ENCODE measurements around the gene SLC35G1.
A peak's percentile ranks its signal among the peaks of the same experiment; 100 is the strongest.

Gene SLC35G1, protein sequence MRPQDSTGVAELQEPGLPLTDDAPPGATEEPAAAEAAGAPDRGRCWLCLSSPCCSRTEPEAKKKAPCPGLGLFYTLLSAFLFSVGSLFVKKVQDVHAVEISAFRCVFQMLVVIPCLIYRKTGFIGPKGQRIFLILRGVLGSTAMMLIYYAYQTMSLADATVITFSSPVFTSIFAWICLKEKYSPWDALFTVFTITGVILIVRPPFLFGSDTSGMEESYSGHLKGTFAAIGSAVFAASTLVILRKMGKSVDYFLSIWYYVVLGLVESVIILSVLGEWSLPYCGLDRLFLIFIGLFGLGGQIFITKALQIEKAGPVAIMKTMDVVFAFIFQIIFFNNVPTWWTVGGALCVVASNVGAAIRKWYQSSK

DNA sequence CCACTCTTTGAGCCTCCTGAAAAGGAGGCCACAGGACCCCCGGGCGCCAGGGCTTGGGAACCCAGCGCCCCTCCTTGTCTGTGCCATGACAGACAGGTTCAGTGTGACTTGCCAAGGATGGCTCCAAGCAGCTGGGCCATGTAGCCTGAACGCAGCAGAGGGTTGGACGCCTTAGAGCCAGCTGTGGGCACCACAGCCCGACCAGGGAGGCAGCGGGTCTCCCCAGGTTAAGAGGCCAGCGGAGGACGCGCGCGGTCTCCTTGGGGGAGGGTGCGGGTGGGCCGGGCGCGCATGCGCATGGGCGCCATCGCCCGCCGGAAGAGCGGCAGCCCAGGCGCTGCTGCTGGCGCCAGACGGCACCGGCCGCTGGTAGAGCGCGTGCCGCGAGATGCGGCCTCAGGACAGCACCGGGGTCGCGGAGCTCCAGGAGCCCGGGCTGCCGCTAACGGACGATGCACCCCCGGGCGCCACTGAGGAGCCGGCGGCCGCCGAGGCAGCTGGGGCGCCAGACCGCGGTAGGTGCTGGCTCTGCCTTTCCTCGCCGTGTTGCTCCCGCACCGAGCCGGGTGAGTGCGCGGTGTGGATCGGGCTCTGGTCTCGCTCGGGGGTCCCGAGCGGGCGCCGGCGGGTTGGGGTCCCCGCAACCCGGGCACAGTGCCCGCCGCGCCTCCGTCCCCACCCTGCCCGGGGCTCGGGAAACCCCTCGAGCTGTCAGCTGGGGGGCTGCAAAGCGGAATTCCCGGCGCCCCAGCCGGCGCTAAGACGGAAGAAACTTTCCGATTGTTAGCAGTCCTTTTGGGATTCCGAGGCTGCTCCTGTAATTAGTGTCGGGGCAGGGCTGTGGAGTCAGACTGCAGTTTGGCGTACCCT is at the start of gene SLC35G1:
Gene SLC35G1, plus strand, starts transcription at position 333 of the 870 bp plus-strand sequence. Its CDS starts 56 bp downstream, at position 389.
- DNase-seq (ENCODE audit: low spot score) = peak; percentile 84

DNA sequence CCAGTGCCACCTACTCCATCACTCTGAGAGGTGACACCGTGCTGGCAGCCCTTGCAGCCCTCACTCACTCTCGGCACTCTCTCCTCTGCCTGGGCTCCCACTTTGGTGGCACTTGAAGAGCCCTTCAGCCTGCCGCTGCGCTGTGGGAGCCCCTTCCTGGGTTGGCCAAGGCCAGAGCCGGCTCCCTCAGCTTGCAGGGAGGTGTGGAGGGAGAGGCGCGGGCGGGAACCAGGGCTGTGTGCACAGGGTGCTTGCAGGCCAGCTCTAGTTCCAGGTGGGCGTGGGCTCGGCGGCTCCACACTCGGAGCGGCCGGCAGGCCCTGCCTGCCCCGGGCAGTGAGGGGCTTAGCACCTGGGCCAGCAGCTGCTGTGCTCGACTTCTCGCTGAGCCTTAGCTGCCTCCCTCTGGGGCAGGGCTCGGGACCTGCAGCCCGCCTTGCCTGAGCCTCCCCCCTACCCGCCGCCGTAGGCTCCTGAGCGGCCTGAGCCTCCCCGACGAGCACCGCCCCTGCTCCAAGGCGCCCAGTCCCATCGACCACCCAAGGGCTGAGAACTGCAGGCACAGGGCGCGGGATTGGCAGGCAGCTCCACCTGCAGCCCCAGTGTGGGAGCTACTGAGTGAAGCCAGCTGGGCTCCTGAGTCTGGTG is 48.7 kb upstream of the SLC35G1 start:
- no peak for DNase-seq (ENCODE audit: low spot score)

DNA sequence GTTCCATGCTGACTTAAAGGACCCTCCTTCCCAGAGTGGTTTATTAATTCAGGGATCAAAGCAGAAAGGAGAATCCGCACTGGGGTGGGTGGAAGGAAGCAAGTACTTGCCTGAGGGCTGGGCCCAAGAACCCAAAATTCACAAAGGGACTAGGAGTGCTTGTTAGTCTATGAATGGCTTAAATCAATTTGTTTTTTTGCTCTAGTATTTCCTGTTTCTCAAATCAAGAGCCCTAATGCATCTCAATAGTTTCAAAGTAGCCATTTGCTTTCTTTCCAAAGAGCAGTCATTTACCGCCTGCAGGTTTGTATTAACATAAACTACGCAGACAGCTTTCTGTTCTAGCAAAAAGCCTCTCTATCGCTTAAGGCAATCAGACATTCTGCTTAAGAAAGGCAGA is 44.2 kb upstream of the SLC35G1 start:
- no peak for DNase-seq (ENCODE audit: low spot score)

DNA sequence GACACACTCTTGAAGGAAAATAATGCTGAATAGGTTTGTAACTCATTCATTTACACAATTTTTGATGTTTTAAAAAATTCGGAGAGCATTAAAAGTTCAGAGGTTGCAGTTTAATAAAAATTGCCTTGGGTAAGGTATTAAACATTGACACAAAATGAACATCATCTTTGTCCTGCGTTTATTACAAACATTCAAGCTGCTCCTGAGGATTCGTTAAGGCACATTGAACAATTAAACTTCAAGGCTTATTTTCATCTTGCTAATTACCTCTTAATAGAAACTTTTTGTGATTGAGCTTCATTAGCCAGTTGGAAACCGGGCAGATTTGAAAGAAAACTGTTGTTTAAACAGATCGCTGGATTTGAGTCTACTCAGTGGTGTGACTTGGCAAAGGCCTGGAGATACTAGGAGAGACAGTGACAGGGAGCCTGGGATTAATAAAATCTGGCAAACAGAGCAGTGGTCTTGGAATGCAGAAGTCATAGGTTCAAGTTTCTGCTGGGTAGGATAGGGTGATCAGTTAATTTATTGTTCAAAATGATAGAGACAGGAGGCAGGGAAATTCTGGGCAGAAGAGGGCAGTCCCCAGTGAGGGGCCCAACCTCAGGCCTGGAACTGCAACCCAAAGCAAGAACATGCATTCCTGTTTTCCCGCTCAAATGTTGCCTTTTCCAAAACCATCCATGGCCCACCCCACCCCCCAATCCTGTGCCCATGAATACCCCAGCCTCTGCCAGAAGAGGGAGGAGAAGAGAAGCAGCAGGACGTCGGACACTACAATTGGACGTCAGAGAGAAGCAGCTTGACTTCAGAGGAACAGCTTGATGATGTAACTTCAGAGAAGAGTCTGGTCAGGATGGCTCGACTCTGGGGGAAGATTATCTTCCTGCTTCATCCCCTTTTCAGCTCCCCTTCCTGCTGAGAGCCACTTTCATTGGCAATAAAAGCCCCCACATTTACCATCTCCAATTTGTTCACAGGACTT is 43.5 kb upstream of the SLC35G1 start:
- no peak for DNase-seq (ENCODE audit: low spot score)

DNA sequence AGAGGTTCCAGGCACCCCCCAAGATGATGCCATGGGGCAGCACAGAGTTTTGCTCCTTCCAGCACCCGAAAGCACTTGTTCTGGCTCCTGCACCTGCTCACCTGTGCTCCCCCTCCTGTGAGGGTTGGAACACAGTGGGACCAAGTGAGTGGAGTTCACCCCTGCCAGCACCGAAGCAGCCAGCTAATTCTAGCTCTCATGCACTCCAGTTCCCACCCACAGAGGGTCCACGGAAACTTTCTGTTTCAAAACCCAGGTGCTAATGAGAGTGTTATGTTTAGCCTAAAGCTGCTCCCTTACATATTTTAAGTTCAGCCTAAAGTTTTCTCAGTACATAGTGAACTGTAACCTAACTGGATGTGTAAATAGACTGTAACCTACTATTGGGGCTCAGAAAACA is 42.6 kb upstream of the SLC35G1 start:
- DNase-seq (ENCODE audit: low spot score) = no peak

DNA sequence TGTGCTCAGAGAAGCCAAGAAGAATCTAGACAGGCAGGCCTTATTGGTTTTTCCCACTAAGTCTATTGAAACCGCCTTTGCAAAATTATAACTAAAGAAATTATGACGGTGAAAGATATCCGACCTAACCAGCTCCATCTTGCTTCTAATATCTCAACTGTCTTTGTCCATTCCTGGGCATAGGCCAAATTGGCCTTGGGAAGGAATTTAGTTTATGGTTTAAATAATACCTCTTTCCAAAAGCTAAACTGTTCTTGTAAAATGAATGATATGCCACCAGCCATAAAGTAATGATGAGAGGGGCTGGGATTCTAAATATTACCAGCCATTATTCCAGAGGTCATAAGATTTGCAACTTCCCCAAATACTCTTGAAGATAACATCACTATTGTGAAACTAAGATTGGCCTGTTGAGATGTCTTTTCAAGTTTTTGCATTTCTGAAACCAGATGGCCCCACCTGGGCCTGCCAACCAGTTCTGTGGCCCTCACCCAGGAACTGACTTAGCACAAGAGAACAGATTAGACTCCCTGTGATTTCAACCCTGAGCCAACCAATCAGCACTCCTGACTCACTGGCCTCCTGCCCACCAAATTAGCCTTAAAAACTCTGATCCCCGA is 41.2 kb upstream of the SLC35G1 start:
- DNase-seq (ENCODE audit: low spot score) = no peak

DNA sequence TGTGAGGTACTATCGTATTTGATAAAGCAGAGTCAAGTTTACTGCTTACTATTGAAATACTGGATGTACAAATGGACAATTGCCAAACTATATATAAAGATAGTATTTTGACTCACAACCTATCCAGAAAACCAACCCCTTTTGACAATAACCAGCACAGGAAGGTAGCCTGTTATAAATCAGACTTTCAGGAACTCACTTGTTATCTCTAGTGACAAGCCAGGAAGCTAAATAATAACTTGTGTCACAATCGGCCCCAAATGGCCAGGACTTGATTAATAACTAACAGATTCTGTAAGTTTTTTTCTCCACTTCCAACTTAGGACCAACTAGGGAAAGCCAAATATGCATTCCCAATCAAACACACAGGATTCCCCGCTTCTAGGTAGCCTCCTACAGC is 38.8 kb upstream of the SLC35G1 start:
- DNase-seq (ENCODE audit: low spot score) = no peak

DNA sequence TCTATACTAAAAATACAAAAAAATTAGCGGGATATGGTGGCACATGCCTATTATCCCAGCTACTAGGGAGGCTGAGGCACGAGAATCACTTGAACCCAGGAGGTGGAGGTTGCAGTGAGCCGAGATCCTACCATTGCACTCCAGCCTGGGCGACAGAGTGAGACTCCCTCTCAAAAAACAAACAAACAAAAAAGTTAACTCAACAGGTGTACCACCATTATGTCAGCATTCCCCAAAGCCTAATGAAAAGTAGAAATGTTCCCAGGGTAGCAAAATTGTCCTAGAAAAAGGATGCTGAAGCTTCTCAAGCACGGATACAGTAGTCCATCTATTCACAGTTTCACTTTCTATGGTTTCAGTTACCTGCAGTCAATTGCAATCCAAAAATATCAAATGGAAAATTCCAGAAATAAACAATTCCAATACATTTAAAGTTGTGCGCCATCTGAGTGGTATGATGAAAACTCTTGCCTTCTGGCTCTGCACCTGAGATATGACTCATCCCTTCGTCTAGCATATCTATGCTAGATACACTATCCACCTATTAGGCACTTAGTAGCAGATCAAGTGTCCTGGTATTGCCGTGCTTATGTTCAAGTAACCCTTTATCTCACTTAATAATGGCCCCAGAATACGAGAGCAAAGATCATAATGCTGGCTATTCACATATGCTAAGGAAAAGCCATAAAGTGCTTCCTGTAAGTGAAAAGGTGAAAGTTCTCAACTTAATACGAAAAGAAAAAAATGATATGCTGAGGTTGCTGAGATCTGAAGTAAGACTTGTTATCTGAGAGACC is 37.2 kb upstream of the SLC35G1 start:
- DNase-seq (ENCODE audit: low spot score) = no peak

DNA sequence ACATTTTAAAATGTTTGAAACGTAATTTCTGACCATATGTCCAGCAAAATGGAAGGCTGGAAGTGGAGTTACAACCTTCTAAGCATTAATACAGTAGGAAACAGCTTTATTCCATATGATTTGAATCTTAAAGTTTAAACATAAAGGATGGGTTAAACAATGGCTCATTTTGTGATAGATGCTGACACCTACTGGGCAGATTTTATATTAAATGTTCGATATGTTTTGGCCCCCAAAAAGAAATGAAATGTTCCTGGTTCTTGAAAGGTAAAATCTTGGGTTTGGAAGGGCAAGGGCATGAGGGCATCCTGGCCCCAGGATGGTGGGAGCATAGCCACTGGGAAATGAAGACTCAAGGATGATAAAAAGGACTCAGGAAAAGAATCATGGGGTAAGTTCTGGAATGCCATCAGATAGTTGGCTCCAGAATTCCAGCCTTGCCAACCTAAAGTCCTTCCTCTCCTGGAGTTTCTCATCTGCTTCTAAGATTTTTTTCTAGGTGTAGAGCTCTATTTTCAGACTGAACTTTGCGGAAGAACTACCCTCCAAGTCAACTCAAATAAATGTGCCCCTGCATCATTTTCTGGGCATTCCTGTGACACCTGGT is 34.6 kb upstream of the SLC35G1 start:
- no peak for DNase-seq (ENCODE audit: low spot score)

DNA sequence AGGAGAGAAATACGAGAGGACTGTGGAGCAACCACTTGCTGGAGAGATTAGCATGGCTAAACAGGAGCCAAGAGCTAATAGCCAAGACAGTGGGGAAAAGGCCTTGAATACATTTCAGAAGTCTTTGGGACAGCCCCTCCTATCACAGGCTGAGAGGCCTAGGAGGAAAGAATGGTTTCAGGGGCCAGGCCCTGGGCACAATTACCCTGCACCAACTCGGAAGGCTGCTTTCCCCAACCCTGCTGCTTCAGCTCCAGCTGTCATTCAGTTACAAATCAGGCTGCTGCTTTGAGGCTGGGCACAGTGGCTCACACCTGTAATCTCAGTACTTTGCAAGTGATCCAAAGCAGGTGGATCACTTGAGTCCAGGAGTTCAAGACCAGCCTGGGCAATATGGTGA is 32.0 kb upstream of the SLC35G1 start:
- DNase-seq (ENCODE audit: low spot score) = no peak

DNA sequence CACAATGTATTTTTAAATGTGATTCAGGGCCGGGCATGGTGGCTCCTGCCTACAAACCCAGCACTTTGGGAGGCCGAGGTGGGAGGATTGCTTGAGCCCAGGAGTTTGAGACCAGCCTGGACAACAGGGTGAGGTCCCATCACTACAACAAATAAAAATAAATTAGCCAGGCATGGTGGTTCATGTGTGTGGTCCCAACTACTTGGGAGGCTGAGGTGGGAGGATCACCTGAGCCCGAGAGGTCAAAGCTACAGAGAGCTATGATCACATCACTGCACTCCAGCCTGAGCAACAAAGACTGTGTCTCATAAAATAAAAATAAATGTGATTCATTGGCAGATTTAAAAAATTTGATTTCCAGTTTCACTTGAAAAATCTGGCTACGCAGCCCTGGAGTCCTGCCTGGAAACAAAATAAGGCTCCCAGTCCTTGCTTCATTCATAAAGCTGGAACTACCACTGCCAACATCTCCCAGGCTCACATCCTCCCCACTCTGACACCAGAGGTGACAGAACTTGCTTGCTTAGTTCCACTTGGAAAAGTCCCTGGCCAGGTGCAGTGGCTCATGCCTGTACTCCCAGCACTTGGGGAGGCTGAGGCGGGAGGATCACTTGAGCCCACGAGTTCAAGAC is 27.9 kb upstream of the SLC35G1 start:
- DNase-seq (ENCODE audit: low spot score) = no peak

DNA sequence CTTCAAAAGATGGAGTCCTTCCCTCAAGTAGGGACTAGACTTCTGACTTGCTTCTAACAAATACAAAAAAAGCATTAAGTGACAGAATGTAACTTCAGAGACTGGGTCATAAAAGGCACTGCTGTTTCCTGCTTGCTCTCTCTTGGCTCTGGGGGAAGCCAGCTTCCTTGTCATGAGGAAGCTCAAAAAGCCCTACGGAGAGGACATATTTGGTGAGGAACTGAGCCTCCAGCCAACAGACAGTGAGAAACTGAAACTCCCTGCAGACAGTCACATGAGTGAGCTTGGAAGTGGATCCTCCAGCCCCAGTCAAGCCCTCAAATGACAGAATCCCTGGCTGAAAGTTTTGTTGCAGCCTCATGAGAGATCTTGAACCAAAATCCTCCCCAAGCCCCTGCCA is 26.3 kb upstream of the SLC35G1 start:
- DNase-seq (ENCODE audit: low spot score) = no peak

DNA sequence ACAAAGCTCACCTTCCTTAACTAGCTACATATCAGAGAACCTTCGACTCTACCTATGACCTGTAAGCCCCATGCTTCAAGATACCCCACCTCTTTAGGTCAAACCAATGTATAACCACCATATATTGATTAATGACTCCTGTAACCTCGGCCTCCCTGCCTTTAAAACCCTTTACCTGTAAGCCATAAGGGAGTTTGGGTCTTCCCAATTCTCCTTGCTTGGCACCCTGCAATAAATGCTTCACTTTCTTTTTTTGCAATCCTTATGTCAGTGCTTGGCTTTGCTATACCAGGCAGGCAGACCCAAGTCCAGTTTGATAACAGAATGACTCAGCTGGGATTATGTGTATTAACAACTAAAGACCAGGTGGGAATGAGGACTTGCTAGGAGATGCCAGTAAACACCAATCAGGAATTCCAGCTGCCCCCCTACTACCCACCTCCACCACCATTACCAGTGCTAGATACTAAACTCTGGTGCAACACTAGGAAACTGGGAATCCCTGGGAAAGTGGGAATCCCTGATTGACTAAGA is 22.0 kb upstream of the SLC35G1 start:
- no peak for DNase-seq (ENCODE audit: low spot score)

DNA sequence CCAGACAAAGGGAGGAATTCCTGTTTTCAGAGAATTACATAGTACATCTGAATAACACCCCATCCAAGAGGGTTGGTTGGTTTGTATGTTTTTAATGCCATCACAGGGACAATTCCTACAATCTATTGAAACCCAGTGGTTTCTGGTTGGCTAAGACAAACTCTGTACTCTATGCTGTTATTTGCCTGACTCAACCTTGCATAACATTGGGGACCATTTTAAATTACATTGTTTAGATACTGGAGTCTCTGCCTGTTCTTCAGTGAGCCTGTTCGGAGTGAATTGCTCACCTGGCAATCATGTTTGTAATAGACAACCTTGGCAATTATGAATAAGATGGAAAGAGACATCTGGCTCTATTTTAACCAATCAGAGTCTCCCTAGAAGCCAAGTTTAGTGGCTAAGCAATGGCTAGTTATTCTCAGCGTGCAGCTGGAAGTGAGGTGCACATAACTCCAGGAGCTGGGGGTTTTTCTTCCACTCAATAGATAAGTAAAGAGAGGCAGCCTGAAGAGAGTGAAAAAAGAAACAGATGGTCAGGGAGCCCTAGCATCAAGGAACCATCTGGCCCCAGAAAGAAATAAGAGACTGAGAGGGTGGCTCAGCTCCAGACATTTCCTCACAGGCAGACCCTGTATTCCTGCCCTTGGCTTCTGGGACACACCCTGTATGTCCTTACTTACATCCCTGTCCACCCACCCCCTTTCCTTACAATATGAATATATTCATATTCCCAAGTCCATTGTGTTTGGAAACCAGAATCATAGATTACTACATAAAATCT is 21.2 kb upstream of the SLC35G1 start:
- DNase-seq (ENCODE audit: low spot score) = no peak

DNA sequence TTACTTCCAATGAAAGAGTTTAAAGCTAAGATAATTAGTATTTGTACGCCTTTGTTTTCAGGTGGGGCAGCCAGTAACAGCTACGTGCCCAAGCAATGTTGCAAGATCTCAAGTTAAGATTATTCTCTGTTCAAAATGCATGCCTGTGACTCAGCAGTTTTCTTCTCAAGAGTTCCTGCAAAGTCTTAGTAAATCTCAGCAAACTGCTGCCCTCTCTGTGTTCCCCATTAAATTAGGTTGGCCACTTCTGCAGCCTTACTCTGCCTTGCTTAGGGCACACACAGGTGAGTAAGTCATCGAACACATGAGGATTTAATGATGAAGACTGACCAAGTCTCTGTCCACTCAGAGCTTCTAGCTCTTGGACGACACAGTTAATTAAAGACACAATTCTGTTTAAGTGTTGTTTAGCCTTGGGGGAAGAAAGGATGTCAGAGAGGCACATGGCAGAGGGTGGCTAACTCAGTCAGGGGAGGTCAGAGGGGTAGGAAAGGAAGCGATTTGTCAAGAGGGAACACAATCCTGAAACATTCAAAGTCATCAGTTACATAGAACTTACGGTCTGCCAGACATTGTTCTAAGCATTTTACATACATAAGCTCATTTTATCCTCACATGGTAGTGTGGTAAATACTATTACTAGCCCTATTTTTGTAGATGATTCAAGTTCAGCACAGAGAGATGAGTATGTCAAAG is 20.2 kb upstream of the SLC35G1 start:
- DNase-seq (ENCODE audit: low spot score) = no peak

DNA sequence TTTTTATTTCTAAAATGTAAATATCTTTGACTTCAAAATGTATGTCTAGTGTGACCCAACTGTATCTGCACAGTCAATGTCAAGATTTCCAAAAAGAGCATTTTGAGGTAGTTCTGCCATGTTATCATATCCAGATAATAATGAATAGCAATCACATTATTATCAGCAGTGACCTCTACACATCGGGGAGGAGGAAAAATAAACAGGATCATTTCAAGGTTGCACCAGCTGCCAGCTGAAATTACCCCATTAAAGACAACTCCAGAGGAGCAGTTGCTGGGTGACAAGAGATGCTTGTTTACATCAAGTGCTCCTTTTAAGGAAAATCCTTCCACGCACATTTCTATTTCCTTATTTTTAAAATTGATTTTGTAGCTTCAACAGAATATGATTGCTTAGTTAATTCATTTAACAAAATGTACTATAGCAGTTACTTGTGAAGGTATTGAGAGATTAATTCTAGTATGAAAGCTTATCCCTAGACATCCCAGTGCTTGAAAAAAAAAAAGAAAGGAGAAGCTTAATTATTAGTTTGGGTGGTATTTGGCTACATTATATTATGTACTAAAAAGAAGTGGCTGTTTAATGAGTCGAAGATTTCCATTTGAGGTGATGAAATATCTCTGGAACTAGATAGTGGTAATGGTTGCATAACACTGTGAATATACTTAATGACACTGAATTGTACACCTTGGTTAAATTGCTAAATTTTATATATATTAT is 19.3 kb upstream of the SLC35G1 start:
- no peak for DNase-seq (ENCODE audit: low spot score)

DNA sequence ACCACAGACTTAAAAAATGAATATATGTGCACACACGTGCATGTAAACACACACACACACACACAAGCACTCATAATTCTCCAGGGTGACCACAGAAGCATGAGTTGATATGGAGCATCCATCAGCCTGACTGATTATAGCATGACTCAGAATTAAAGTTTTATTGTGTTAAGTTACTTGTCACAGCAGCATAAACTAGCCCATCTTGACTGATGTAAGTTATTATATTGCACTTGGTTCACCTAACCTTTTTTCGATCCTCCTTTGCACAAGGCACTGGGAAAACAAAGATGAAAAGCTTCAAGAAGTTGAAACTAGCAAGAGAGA is 18.8 kb upstream of the SLC35G1 start:
- no peak for DNase-seq (ENCODE audit: low spot score)

All from hepatic stellate cell (primary cell).